PC-9 (cell line): ENCODE measurements around the gene SMURF1.

Experiments
- CTCF ChIP-seq: fragments of 200-600 bp; sonication (generic); conservative IDR thresholded peaks from 2 replicates; pipeline ENCODE4 v1.6.1; 2017; ENCODE audit warnings: mixed run types, antibody characterized with exemption, mild to moderate bottlenecking, moderate library complexity
- EZH2 ChIP-seq: fragments of 200-600 bp; sonication (generic); IDR thresholded peaks from 2 replicates; pipeline ENCODE4 v1.8.0; 2017; ENCODE audit warnings: antibody characterized with exemption, low read depth

DNA sequence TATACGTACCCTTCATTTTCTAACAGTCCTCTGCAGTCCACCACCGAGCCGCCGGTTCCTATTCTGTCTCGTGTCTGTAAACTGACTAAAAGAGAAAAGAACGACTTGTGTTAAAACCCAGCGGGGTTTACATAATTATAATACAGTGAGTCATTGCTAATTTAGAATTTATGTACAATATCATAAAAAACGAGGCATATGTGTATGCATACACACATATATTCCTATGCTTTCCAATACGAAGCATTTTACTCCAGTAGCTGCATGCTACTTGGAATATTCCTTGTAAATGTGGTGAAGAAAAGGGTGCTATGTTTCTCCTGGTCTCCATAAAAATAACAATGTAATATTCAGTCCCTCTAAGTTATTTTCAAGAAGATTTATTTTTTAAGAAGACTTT is 89.1 kb downstream of the SMURF1 start:
- no peak for TF ChIP-seq EZH2
- TF ChIP-seq CTCF = no peak
